NCI-H2029 (cell line): ENCODE results near the gene ZBTB16.

Experiments
- DNase-seq: peaks from one replicate; lab custom pipeline; 2025; lab: John Stamatoyannopoulos, UW

ZBTB16 gene, protein sequence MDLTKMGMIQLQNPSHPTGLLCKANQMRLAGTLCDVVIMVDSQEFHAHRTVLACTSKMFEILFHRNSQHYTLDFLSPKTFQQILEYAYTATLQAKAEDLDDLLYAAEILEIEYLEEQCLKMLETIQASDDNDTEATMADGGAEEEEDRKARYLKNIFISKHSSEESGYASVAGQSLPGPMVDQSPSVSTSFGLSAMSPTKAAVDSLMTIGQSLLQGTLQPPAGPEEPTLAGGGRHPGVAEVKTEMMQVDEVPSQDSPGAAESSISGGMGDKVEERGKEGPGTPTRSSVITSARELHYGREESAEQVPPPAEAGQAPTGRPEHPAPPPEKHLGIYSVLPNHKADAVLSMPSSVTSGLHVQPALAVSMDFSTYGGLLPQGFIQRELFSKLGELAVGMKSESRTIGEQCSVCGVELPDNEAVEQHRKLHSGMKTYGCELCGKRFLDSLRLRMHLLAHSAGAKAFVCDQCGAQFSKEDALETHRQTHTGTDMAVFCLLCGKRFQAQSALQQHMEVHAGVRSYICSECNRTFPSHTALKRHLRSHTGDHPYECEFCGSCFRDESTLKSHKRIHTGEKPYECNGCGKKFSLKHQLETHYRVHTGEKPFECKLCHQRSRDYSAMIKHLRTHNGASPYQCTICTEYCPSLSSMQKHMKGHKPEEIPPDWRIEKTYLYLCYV

GRCh38 chr11:114059278-114059983 is at the start of gene ZBTB16:
ZBTB16 (plus strand) TSS chr11:114059711; CDS start chr11:114063301, 3,590 bp downstream.
- peak; percentile 79 for DNase-seq

GRCh38 chr11:114010931-114011330 is 48.6 kb upstream of the ZBTB16 start:
- DNase-seq: no peak

DNA sequence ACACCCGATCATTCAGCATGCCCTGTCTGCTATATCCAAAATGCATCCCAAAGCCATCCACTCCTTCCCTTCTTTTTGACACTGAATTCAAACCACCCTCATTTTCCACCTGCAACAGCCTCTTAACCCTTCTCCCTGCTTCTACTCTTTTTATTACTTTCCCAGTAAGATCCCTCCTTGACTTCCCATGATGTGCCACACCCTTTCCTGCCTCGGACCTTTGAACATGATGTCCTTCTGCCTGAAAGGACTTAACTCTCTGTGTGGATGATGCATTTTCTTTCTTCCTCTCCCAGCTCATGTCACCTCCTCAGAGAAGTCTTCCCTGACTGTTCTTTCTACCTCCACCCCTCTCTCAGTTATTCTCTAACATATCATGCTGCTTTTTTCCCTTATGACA is 48.1 kb upstream of the ZBTB16 start:
- no peak for DNase-seq

GRCh38 chr11:114015117-114015516 is 44.4 kb upstream of the ZBTB16 start:
- DNase-seq: no peak

DNA sequence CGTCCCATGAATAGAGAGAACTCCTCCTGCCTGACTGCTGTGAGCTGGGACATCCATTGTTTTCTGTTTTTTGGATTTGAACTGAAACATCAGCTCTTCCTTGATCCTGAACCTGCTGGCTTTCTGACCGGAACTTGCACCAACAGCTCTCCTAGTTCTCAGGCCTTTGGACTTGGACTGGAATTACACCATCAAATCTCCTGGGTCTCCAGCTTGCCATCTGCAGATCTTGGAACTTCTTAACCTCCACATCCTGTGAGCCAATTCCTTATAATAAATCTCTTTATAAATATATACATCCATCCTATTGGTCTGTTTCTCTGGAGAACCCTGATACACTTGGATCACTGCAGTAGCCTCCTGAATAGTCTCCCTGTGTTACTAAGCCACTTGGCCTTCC is 42.5 kb upstream of the ZBTB16 start:
- no peak for DNase-seq

- DNase-seq: no peak
Observed at GRCh38 chr11:114017723-114018122, 41.8 kb upstream of the ZBTB16 start.

DNA sequence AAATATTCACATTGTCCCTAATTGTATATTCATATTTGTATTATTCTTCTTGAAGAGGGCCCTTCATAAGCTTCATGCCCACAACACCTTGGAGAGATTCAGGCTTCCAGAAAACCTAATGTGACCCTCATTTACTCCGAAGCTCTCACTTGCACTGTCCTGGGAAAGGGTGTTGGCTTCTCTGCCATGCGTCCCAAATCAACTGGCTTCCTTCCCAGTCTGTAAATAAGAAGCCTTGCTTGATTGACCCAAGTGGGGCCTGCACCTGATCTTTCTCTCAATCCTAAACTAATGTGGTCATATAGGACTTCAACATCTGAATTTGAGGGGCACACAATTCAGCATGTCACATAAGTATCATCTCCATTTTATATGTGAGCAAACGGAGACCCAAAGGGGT is 40.5 kb upstream of the ZBTB16 start:
- DNase-seq: peak; percentile 36

DNA sequence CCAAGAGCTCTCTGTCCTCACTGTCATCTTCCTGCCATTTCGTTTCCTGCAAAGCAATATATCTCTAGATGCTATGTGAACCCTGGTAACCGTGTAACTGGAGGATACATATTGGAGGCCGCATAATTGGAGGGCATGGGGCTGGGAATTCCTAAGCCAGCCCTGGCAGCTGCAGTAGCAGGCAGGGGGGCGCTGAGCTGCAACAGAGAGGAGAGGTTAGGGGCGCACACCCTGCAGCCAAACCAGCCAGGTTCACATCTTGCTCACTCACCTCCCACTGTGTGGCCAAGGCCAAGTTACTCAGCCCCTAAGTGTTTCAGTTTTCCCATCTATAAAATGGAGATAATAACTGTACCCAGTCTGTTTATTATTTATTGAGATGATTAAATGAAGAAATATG is 39.9 kb upstream of the ZBTB16 start:
- no peak for DNase-seq

DNA sequence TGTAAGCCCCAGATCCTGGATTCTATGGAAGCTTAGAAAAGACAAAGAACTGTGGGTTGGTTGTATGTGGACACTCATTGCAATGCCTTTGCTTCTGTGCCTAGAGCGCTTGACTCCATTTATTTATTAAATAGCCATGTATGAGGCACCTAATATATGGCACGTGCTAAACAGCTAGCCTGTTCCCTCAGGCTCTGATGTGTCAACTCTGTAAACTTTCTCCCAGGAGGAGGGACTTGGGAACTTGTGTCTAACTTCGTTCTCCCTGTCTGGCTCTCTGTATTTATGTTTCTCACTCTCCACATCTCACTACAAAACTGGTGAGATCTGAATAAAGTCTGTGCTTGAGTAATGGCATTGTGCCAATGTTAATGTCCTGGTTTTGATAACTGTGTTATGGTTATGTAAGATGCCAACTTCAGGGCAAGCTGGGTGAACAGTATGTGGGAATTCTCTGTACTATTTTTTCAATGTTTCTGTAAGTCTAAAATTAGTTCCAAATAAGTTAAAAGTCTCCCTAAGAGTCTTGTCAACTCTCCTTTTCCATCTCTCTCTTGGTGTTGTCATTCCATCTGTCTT is 34.1 kb upstream of the ZBTB16 start:
- no peak for DNase-seq

DNA sequence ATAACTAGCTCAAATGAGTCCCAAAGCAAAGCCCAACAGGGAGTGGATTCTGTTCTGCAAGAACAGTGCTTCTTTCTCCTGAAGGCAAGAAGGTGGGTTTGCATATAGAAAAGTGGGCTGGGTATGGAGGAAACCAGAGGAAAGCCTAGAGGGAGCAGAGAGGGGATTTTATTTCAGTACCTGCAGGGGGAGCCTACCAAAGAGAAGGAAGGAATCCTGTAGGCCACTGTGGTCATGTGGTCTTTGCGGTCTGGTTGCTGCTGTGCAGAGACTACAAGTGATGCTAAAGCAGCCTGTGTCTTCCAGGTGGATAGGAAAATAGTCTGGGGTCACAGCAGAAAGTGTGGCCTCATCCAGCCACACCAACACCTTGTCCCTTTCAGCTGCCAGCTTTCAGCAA is 33.2 kb upstream of the ZBTB16 start:
- DNase-seq: no peak

DNA sequence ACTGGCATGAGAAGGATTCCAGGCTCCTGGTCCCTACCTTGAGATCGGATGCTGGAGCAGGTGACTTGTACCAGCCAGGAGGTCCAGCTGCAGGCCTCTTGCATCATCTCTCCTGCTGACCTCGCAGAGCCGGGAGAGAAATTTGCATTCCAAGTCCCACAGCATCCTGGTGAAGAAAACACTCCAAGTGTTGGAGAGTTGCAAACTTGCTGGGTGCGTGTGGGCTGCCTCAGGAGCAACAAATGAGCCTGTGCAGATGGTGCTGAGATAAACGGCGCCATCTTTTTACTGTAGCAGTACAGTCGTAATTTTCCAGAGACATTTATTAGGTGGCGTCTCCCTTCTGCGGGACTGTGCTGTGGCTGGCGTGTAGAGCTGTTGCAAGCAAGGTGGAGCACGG is 32.1 kb upstream of the ZBTB16 start:
- DNase-seq: no peak

DNA sequence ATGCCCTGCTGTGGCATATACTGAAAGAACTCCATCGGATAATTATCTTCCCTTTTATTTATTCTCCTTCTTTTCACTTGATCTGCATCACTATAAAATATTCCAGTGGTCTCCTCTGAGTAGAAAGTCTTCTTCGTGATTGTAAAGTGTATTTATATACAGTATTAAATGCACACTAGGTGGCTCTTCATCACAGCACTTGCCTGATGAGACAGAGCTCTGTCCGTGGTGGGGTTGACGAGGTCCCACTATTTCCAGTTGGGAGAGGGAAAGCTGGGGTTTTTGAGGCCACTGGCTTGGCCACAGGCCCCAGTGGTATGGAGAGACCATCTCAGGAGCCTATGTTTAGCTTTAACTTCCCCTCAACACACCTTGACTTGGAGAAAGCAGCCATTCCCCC is 31.6 kb upstream of the ZBTB16 start:
- no peak for DNase-seq

DNA sequence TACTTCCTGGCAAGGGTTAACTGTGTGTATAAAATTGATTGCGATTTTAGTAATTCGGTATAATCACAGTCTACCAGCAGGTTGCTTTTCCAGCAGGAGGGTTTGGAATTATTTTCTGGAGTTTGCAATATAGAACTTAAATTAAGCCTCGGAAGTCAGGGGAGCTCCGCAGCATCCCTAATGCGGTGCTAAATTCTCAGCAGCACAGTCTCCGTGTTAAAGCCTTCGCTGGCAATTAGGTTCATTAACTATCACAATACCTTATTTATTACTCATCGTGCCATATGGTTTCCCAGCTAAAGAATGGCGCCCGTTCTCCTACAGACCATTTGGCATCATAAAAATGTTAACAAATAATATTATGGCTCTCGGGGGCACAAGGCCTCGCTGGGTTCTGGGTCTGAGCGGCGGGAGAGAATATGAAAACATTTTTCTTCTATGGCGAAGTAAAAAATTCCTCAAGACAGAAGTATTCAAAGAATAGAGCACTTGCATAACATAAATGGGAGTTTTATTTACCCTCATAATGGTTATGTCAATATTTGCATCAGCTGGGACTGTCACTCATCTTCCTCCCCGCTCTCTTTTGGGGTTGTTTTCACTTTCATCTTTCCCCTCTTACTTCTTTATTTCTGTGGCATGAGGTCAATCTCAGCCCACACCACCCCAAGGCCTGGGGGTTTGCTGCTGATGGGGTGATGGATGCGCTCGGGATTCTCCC is 28.1 kb upstream of the ZBTB16 start:
- no peak for DNase-seq

DNA sequence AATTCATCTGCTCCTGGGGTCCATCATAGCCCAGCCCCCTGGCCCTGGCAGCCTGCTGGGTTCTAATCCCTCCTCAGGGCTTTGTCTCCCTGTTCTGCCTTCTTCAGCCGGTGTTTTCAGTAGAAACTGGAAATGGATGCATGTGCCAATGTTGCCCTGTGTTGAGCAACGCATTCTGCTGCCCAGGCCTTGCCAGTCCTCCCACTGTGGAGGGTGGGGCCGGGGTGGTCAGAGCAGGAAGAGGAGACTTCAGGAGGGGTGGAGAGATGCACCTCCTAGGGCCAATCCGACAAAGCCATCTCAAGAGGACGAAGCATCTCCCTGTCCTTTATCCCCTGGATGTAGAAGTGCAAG is 27.6 kb upstream of the ZBTB16 start:
- DNase-seq: no peak

GRCh38 chr11:114033066-114033465 is 26.4 kb upstream of the ZBTB16 start:
- no peak for DNase-seq

DNA sequence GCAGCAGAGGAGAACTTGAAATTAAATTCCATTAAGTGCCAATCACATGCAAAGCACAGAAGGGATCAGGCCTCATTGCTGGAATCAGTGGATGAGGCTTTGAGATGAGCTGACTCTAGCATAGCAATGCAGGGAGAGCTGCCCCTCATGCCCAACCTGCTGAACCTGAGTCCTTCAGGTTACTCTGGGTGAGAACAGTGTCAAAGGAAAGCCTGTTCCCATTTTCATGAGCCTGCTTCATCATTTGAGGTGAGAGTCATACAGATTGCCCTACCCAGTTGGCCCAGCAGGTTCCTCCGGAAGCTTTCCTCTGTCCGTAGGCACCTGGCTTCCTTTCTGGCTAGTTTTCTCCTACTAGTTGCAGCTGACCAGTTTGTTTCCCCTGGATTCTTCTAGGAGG is 25.9 kb upstream of the ZBTB16 start:
- no peak for DNase-seq

DNA sequence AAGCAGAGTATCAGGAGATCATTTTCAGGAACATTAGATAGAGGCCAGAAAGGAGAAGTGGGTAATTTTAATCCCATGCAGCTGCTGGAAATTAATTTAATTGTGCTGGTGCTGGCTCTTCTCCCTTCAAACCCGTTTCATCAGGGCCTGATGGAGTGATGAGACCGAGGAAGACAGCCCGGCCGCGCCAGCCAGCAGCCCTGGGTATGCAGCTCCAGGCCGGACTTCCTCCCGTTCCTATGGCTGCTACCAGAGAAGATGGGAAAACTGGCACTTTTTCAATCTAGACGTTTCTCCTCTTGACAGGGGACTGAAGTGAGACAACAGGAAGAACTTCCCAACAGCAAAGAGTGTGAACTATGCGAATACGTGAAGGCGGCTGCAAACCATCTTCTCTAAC is 24.6 kb upstream of the ZBTB16 start:
- no peak for DNase-seq

- DNase-seq: peak; percentile 45
Observed at GRCh38 chr11:114036147-114036811, 23.2 kb upstream of the ZBTB16 start.

DNA sequence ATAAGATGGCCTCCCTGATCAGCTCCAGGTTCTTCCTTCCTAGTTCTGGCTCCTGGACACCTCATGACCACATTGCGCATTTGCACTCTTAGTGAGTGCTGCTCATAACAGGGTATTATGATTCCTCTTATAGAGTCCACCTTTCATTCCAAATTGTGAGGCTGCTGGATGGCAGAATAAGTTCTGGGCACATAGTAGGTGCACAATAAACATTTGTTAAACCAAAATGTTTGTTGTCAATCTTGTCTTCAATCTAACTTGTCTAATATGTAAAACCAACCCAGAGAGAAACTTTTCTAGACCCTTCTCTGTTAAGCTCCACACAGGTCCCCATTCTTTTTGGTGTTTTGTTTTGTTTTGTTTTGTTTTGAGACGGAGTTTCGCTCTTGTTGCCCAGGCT is 22.6 kb upstream of the ZBTB16 start:
- DNase-seq: no peak

- no peak for DNase-seq
Observed at GRCh38 chr11:114039551-114039950, 20.0 kb upstream of the ZBTB16 start.

DNA sequence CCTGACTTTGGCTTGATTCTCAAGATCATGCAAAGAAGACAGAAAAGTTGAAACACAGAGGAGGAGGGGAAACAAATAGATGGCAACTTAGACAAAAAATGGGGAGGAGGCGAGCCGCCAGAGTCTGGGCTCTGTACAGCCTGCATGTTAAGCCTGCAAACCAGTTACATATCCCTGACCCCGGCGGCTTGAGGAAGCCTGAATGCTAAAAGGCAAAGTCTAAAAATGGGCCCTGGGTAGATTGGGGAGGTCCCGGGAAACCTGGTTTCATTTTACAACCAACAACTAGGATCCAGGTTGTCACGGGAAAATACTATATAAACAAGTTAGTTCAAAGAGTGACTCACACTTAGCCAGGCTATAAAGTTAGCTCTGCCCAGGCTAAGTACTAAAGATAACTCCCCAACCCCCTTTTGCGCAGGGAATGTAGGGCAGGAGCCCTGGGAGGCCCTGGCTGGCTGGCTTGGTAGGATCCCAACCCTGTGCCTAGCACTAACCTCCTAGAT is 18.8 kb upstream of the ZBTB16 start:
- no peak for DNase-seq
